Activated CD8-positive, alpha-beta T cell treated with anti-CD3 and anti-CD28 coated beads, Interleukin-2, amount 10 ng/mL, durations not matched to agents 7 days and 5 days (primary cell): ENCODE data around the gene CLEC20A. TPM values are rescaled to one million over a fixed set of nuclear protein-coding genes. Genes with fewer than 3 reads are reported as not detected.

Experiments
- ATAC-seq: fragments of 150-1000 bp; cut with Tn5 transposase; one replicate; pipeline ENCODE4 v1.10.0; 2021; ENCODE audit warnings: moderate library complexity
- CTCF ChIA-PET: fragments of 350-600 bp; sonication (Branson Sonifier 250); formaldehyde crosslinking; loops from one replicate; lab custom pipeline; 2021; ENCODE audit warnings: antibody characterized with exemption; lab: Charles Lee
- POLR2A ChIA-PET: fragments of 350-600 bp; sonication (Branson Sonifier 250); formaldehyde crosslinking; loops from one replicate; lab custom pipeline; 2021; ENCODE audit warnings: antibody characterized with exemption; lab: Charles Lee
- DNase-seq: peaks from one replicate; pipeline ENCODE4 v3.0.0-alpha.2; 2020
- H3K27ac Mint-ChIP-seq: one replicate; pipeline ENCODE4 v1.8.0; 2021; ENCODE audit warnings: mild to moderate bottlenecking, mixed read lengths
- H3K27me3 Mint-ChIP-seq: one replicate; pipeline ENCODE4 v1.8.0; 2021; ENCODE audit warnings: low read depth, mixed read lengths
- H3K36me3 Mint-ChIP-seq: one replicate; pipeline ENCODE4 v1.8.0; 2021; ENCODE audit warnings: low read depth, mixed read lengths
- H3K4me1 Mint-ChIP-seq: one replicate; pipeline ENCODE4 v1.8.0; 2021; ENCODE audit warnings: low read depth, mixed read lengths
- H3K4me3 Mint-ChIP-seq: one replicate; pipeline ENCODE4 v1.8.0; 2021; ENCODE audit warnings: mild to moderate bottlenecking, mixed read lengths
- H3K9me3 Mint-ChIP-seq: one replicate; pipeline ENCODE4 v1.8.0; 2022; ENCODE audit warnings: mixed read lengths; ENCODE audit not compliant: insufficient read depth
- total RNA-seq, 2 experiments: library from RNA; stranded (reverse); gene quantifications; one replicate each; pipeline ENCODE4 v1.2.3, GENCODE V29; 2021

The CLEC20A gene
- total RNA-seq, 2 experiments from 2014 or later = not detected

DNA sequence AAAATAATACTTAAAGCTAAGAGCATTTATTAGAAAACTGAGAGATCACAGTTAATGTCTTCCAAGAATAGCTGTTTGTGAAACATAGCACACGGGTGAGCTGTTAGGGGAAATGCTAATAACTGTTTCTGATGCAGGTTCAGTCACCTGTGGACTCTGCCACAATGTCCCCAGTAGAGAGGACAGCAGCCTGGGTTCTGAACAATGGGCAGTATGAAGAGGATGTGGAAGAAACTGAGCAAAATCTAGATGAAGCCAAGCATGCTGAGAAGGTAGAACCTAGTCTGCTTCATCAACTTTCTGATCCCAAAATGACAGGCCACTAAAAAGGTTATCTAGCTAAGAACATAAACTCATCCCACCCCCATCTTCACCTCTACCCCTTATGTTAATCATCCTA, 32.6 kb downstream of the CLEC20A start:
- Mint-ChIP-seq H3K4me3 (no peak overlapping the region), H3K27ac (no peak overlapping the region), H3K36me3 (no peaks in the 10 kb centered on the region), H3K4me1 (no peaks in the 10 kb centered on the region), H3K9me3 (no peaks in the 10 kb centered on the region), H3K27me3 (peaks cover 2% of the 10 kb centered on the region)
- DNase-seq (no peak), ATAC-seq (no peak)
- ChIA-PET POLR2A (no interaction called here), CTCF (interaction anchor here (0.6 kb wide), 1 partner anchor 1109 kb away, joined by 3 read pairs; no protein-coding TSS in a partner anchor)

DNA sequence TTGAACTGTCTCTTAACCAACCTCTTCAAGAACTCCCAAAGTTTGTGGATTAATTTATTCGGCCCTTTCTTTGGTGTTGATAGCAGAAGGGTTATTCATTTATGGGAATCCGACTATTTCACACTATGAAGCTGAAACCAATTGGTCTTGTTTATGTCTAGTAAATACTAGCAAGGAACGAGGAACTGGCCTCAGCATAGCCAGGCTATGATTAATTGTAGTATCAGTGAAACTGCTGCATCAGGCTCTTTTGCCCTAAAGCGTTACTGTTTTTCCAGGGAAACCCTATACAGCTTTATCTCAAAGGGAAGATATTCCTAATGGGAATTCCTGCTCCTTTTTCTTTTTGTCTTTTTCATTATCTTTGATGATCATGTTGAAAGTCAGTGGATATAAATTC, 35.1 kb downstream of the CLEC20A start:
- DNase-seq = no peak
- CTCF ChIA-PET = no interaction called here
- no peaks in the 10 kb centered on the region for H3K36me3 Mint-ChIP-seq
- ATAC-seq = no peak
- H3K4me3 Mint-ChIP-seq = no peak overlapping the region
- no peak overlapping the region for H3K27ac Mint-ChIP-seq
- POLR2A ChIA-PET = no interaction called here
- no peaks in the 10 kb centered on the region for H3K9me3 Mint-ChIP-seq
- H3K27me3 Mint-ChIP-seq = peaks cover 2% of the 10 kb centered on the region
- no peaks in the 10 kb centered on the region for H3K4me1 Mint-ChIP-seq

DNA sequence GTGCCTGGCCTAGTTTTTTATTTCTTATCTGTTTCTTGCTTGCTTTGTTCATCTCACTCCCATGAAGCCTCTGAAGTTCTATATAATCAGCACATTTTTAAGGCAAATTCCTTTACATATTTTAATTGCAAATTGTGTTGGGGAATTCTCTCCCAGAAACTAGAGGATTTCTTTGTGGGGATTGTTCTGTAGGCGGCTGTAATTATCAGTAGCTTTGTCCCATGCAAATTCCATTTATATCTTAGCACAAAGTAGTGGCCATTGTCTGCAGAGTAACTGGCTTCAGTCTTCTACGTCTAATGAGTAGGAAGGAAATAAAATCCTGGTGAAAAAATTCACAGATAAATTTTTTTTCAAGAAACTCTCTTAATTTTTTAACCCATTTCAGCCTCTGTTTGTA, 35.7 kb downstream of the CLEC20A start:
- Mint-ChIP-seq H3K27me3 (peaks cover 2% of the 10 kb centered on the region), H3K4me3 (no peak overlapping the region), H3K27ac (no peak overlapping the region), H3K4me1 (no peaks in the 10 kb centered on the region), H3K9me3 (no peaks in the 10 kb centered on the region), H3K36me3 (no peaks in the 10 kb centered on the region)
- POLR2A ChIA-PET = no interaction called here
- CTCF ChIA-PET = no interaction called here
- no peak for DNase-seq
- ATAC-seq = no peak

DNA sequence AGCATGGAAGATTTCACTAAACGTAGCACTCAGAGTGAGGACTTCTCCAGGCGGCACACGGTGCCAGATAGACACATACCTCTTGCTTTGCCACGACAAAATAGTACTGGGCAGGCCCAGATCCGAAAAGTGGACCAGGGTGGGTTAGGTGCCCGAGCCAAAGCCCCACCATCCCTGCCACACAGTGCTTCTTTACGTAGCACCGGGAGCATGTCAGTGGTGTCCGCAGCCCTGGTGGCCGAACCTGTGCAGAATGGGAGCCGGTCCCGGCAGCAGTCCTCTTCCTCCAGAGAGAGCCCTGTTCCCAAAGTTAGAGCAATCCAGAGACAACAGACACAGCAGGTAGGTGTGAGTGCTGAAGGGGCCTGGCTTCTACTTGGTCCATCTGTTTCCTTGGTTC, 38.6 kb downstream of the CLEC20A start:
- H3K4me1 Mint-ChIP-seq = no peaks in the 10 kb centered on the region
- CTCF ChIA-PET = no interaction called here
- H3K36me3 Mint-ChIP-seq = no peaks in the 10 kb centered on the region
- no peak overlapping the region for H3K4me3 Mint-ChIP-seq
- H3K27me3 Mint-ChIP-seq = no peaks in the 10 kb centered on the region
- no peaks in the 10 kb centered on the region for H3K9me3 Mint-ChIP-seq
- H3K27ac Mint-ChIP-seq = no peak overlapping the region
- POLR2A ChIA-PET = no interaction called here
- DNase-seq = no peak
- no peak for ATAC-seq

DNA sequence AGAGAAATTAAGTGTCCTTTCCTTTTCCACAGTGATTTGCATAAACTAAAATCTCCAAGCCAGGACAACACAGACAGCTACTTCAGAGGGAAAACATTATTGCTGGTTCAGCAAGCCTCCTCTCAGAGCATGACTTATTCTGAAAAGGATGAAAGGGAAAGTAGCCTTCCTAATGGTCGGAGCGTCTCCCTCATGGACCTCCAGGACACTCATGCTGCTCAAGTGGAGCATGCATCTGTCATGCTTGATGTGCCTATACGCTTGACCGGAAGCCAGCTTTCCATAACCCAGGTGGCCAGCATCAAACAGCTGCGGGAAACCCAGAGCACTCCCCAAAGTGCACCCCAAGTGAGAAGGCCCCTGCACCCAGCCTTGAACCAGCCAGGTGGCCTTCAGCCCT, 39.1 kb downstream of the CLEC20A start:
- H3K4me1 Mint-ChIP-seq = no peaks in the 10 kb centered on the region

DNA sequence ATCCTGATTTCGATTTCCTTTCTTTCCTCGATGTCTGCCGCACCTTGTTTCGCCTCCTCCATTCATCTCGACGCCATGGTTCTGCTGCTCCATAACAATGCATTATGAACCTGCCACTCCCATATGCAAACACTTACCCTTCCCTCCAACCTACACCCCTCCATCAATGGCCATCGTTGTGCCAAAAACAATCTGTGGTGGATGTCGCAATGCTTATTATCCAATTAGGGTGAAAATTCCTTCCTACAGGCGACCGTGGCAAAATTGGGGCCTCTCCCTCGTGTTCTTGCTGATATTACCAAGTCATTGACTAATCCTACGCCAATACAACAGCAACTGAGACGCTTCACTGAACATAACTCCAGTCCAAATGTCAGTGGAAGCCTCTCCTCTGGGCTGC, 40.3 kb downstream of the CLEC20A start:
- no peak overlapping the region for H3K4me3 Mint-ChIP-seq
- H3K27ac Mint-ChIP-seq = no peak overlapping the region
- no peaks in the 10 kb centered on the region for H3K9me3 Mint-ChIP-seq
- no peak for DNase-seq
- no peaks in the 10 kb centered on the region for H3K4me1 Mint-ChIP-seq
- CTCF ChIA-PET = no interaction called here
- no peaks in the 10 kb centered on the region for H3K36me3 Mint-ChIP-seq
- POLR2A ChIA-PET = no interaction called here
- ATAC-seq = no peak
- H3K27me3 Mint-ChIP-seq = no peaks in the 10 kb centered on the region

More for the DNA sequence above, 39.1 kb downstream of the CLEC20A start:
- H3K4me3 Mint-ChIP-seq = no peak overlapping the region
- CTCF ChIA-PET = no interaction called here
- POLR2A ChIA-PET = no interaction called here
- no peak overlapping the region for H3K27ac Mint-ChIP-seq
- ATAC-seq = no peak
- no peaks in the 10 kb centered on the region for H3K27me3 Mint-ChIP-seq
- no peaks in the 10 kb centered on the region for H3K36me3 Mint-ChIP-seq
- no peaks in the 10 kb centered on the region for H3K9me3 Mint-ChIP-seq
- no peak for DNase-seq

DNA sequence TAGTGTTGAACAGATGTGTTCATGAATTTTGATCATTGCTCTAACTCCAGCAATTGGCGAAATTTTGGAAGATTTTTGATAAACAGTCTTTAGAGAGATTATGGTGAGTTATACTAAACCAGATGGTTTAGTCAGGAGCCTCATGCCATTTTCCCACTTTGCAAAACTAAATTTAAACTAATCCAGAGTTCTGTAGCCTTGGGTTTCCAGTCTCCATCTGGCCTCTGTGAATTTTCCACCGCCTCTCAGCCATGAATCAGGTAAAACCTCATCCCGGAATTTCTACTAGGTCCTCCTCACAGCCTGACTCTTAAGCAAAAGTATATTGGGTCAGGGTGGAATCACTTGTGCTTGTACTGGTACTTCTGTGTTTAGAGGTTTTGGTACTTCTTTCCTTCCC, 44.8 kb downstream of the CLEC20A start:
- ATAC-seq = no peak
- H3K4me3 Mint-ChIP-seq = no peak overlapping the region

DNA sequence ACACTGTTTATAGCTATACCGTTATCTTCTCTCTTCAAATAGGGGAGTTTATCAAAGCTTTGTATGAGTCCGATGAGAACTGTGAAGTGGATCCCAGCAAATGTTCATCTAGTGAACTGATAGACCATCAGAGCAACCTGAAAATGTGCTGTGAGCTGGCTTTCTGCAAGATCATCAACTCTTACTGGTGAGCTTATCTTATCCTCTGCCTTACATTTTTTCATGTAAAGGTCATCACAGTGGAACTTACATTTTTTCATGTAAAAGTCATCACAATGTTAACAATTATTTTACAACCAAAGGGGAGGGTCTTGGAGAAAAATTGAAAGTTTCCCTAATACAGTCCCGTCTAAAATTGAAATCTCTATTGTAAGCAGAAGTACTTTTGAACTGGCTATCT, 45.2 kb downstream of the CLEC20A start:
- H3K4me1 Mint-ChIP-seq = no peaks in the 10 kb centered on the region
- ATAC-seq = no peak
- H3K27me3 Mint-ChIP-seq = no peaks in the 10 kb centered on the region
- H3K4me3 Mint-ChIP-seq = no peak overlapping the region
- no peak overlapping the region for H3K27ac Mint-ChIP-seq
- CTCF ChIA-PET = no interaction called here
- H3K36me3 Mint-ChIP-seq = no peaks in the 10 kb centered on the region
- POLR2A ChIA-PET = no interaction called here
- DNase-seq = no peak
- no peaks in the 10 kb centered on the region for H3K9me3 Mint-ChIP-seq

More for the DNA sequence above, 44.8 kb downstream of the CLEC20A start:
- ChIA-PET CTCF (no interaction called here), POLR2A (no interaction called here)
- no peak for DNase-seq
- Mint-ChIP-seq H3K36me3 (no peaks in the 10 kb centered on the region), H3K27ac (no peak overlapping the region), H3K4me1 (no peaks in the 10 kb centered on the region), H3K27me3 (no peaks in the 10 kb centered on the region), H3K9me3 (no peaks in the 10 kb centered on the region)

DNA sequence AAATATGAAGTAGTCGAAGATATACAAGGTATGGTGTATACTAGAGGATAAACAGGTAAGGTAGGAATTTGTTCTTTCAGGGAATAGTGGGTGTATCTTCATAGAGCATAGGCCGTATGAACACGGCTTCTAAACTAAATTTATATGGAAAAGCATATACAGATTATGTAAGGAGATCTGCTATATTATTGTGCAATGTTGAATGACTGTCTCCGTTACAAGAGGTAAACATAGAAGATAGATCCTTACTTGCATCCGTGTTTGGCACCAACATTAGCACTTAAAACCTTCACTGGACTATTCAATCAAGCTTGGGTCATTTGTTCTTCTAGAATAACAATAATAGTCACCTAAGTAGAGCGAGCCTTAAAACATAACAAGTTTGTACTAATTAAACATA, 45.9 kb downstream of the CLEC20A start:
- ChIA-PET POLR2A (no interaction called here), CTCF (no interaction called here)
- H3K27ac Mint-ChIP-seq = no peak overlapping the region
- ATAC-seq (no peak), DNase-seq (no peak)
- H3K9me3 Mint-ChIP-seq = no peaks in the 10 kb centered on the region
- no peak overlapping the region for H3K4me3 Mint-ChIP-seq
- H3K4me1 Mint-ChIP-seq = no peaks in the 10 kb centered on the region
- H3K27me3 Mint-ChIP-seq = no peaks in the 10 kb centered on the region
- H3K36me3 Mint-ChIP-seq = no peaks in the 10 kb centered on the region

DNA sequence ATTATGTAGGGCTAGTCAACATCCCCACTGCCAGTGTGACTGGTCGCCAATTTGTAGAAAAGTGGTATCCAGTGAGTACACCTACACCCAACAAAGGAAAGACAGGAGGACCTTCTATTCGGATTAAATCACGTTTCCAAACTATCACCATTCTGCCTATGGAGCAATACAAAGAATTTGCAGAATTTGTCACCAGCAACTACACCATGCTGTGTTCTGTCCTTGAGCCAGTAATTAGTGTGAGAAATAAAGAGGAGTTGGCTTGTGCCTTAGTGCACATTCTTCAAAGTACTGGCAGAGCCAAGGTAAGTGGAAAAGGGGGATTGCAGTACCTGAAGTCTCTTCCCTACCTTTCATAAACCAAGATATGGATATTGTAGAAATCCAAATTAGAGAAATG, 53.8 kb downstream of the CLEC20A start:
- Mint-ChIP-seq H3K27ac (no peak overlapping the region), H3K9me3 (no peaks in the 10 kb centered on the region), H3K27me3 (no peaks in the 10 kb centered on the region), H3K4me1 (no peaks in the 10 kb centered on the region), H3K4me3 (no peak overlapping the region), H3K36me3 (no peaks in the 10 kb centered on the region)
- ATAC-seq = no peak
- POLR2A ChIA-PET = no interaction called here
- no peak for DNase-seq
- CTCF ChIA-PET = no interaction called here

DNA sequence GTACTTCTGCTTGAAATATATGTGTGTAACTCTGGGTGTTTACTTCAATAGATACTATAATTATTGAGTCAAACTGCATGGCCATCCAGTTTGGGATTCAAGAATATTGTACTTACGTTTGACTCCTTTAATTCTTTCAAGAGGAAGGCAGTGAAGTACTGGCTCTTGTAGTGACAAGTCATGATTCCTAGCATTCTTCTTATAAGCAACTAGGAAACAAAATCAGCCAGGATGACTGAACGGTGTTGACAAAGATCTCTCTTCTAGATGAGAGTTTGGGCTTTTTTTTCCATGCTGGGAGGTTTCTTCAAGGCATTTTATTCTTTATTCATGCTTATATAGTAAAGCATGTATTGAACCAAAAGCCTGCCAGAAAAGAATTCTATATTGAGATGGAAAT, 58.3 kb downstream of the CLEC20A start:
- H3K27me3 Mint-ChIP-seq = no peaks in the 10 kb centered on the region
- no peak overlapping the region for H3K27ac Mint-ChIP-seq
- H3K4me3 Mint-ChIP-seq = no peak overlapping the region
- ChIA-PET CTCF (no interaction called here), POLR2A (no interaction called here)
- H3K36me3 Mint-ChIP-seq = no peaks in the 10 kb centered on the region
- no peak for DNase-seq
- H3K4me1 Mint-ChIP-seq = no peaks in the 10 kb centered on the region
- ATAC-seq = no peak
- no peaks in the 10 kb centered on the region for H3K9me3 Mint-ChIP-seq

DNA sequence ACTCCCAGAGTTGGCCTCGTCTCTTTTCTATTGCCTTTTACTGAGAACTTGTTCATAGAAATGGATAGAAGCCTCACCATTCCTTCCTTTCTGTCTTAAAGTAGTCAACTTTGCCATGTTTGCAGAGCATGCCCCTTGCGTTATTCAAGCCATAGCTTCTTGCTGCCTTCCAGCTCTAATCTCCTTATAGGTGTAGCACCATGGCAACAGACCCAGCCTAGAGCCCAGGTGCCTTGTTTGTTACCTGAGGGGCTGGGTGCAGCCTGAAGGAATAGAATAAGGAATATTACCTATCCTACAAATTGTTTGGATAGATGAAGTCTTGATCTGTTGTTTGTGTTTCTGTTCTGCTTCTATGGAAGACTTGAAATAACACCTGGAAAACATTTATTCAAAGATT, 59.9 kb downstream of the CLEC20A start:
- ATAC-seq (no peak), DNase-seq (no peak)
- H3K4me3 Mint-ChIP-seq = no peak overlapping the region
- no peaks in the 10 kb centered on the region for H3K36me3 Mint-ChIP-seq
- H3K4me1 Mint-ChIP-seq = no peaks in the 10 kb centered on the region
- no peaks in the 10 kb centered on the region for H3K27me3 Mint-ChIP-seq
- ChIA-PET POLR2A (no interaction called here), CTCF (no interaction called here)
- H3K9me3 Mint-ChIP-seq = no peaks in the 10 kb centered on the region
- H3K27ac Mint-ChIP-seq = no peak overlapping the region

DNA sequence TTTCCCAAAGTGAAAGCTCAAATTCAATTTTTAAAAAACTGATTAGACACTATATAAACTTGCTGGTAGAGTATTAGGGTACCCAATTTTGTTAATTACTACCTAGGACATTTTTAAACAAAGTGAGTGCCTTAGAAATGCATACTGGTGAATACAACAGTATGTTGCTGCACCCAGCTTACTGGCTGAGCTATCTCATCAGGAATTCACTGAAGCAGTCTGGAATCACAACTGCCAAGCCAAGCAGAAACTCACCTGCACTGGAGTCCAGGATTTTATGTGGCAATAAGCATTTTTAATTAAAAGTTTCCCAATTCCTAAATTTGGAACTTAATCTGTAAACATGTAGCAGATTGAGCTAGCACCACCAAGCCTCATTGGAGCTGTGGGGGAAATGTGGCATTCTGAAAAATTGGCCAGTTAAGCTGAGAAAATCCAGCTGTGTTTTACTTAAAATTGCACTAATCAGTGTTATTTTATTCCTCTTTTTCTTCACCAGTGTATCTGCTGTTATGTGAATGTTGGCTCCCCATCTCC, 61.8 kb downstream of the CLEC20A start:
- ATAC-seq (no peak), DNase-seq (no peak)
- Mint-ChIP-seq H3K27ac (no peak overlapping the region), H3K9me3 (no peaks in the 10 kb centered on the region), H3K27me3 (no peaks in the 10 kb centered on the region), H3K4me1 (no peaks in the 10 kb centered on the region), H3K36me3 (no peaks in the 10 kb centered on the region), H3K4me3 (no peak overlapping the region)
- POLR2A ChIA-PET = interaction anchor here (0.6 kb wide), 1 partner anchor 1352 kb away, joined by 4 read pairs; no protein-coding TSS in a partner anchor
- CTCF ChIA-PET = interaction anchor here (1.0 kb wide), 1 partner anchor 125 kb away, joined by 3 read pairs; no protein-coding TSS in a partner anchor
